Peyer's patch (tissue), 4 donors: ENCODE measurements around the gene ELF1. TPM values are rescaled to one million over a fixed set of nuclear protein-coding genes. Genes with fewer than 3 reads are reported as not detected.
"Not testable (repeated sequence)": the region's sequence is repeated elsewhere in the genome, so short reads cannot be mapped to it uniquely, and the experiment has no call there.

ENCODE experiments used
- DNase-seq, 3 donors: peaks; one replicate each; pipeline ENCODE4 v3.0.0-alpha.2; 2017 to 2019
- H3K27ac ChIP-seq, 4 donors: fragments of 200-600 bp; sonication (generic); one replicate each; pipeline ENCODE4 v1.5.1; 2016 to 2019
- H3K27me3 ChIP-seq, 2 donors: fragments of 200-600 bp; sonication (generic); one replicate each; pipeline ENCODE4 v1.5.1; 2019
- H3K36me3 ChIP-seq, 3 donors: fragments of 200-600 bp; sonication (generic); one replicate each; pipeline ENCODE4 v1.5.1; 2016 to 2019
- H3K4me1 ChIP-seq, 4 donors: fragments of 200-600 bp; sonication (generic); one replicate each; pipeline ENCODE4 v1.5.1; 2016 to 2019
- H3K4me3 ChIP-seq, 4 donors: fragments of 200-600 bp; sonication (generic); 1 replicate in 3 of 4; 2 replicates in 1 of 4; pipeline ENCODE4 v1.5.1; 2016 to 2019; ENCODE audit warnings: mild to moderate bottlenecking in 1 of 4
- H3K9me3 ChIP-seq, 4 donors: fragments of 200-600 bp; sonication (generic); one replicate each; pipeline ENCODE4 v1.5.1; 2016 to 2019; ENCODE audit warnings: mild to moderate bottlenecking in 1 of 4
- CTCF ChIP-seq, 6 experiments: fragments of 450-650 bp in 4 of 6; fragments of 200-600 bp in 2 of 6; sonication (generic) in 1 of 6; IDR thresholded peaks; one replicate each; pipeline ENCODE4 v1.5.1; 2017 to 2019; ENCODE audit warnings: antibody characterized with exemption in 6 of 6, mild to moderate bottlenecking in 3 of 6, moderate library complexity in 1 of 6
- POLR2A ChIP-seq, 2 donors: fragments of 450-650 bp; IDR thresholded peaks; one replicate each; pipeline ENCODE4 v1.5.1; 2017; ENCODE audit warnings: antibody characterized with exemption in 2 of 2, mild to moderate bottlenecking in 2 of 2, moderate library complexity in 2 of 2
- total RNA-seq, 4 donors: library from RNA; depleted of rRNA; stranded (reverse); fragments of >200 nt; gene quantifications; one replicate each; pipeline ENCODE4 v1.1.0, GENCODE V29; 2016

The ELF1 gene
- total RNA-seq, 4 donors from 2014 or later: 77.7 to 145 (median 106) TPM

GRCh38 chr13:40981949-40982348 lies 37.2 kb downstream of the ELF1 start:
- H3K36me3 ChIP-seq: peaks cover 0 to 9% (median 0%) of the 10 kb centered on the region in 3 donors
- H3K27ac ChIP-seq: peak overlapping the region; percentile 73 to 83 (median 78)
- no peaks in the 10 kb centered on the region for H3K27me3 ChIP-seq
- H3K4me3 ChIP-seq: peak overlapping the region; percentile 20 to 36 (median 35)
- peaks cover 0 to 45% (median 11%) of the 10 kb centered on the region in 4 donors for H3K4me1 ChIP-seq
- no peak for TF ChIP-seq POLR2A (IDR thresholded peaks at IDR 0.05)
- no peak for TF ChIP-seq CTCF (IDR thresholded peaks at IDR 0.05)
- no peaks in the 10 kb centered on the region for H3K9me3 ChIP-seq
- no peak for DNase-seq

- no peak for TF ChIP-seq CTCF (IDR thresholded peaks at IDR 0.05)
- TF ChIP-seq POLR2A (IDR thresholded peaks at IDR 0.05): no peak
- DNase-seq: no peak
- H3K4me1 ChIP-seq: peaks cover 0 to 46% (median 10%) of the 10 kb centered on the region in 4 donors
- H3K9me3 ChIP-seq: no peaks in the 10 kb centered on the region
- H3K27me3 ChIP-seq: no peaks in the 10 kb centered on the region
- peak overlapping the region; percentile 20 to 36 (median 35) for H3K4me3 ChIP-seq
- peaks cover 0 to 9% (median 0%) of the 10 kb centered on the region in 3 donors for H3K36me3 ChIP-seq
- peak overlapping the region; percentile 73 to 83 (median 78) for H3K27ac ChIP-seq
These were observed 37.8 kb downstream of the ELF1 start for GRCh38 chr13:40981361-40981760.

- H3K4me3 ChIP-seq: peak overlapping the region; percentile 20 to 36 (median 35)
- peaks cover 0 to 46% (median 11%) of the 10 kb centered on the region in 4 donors for H3K4me1 ChIP-seq
- H3K27me3 ChIP-seq: no peaks in the 10 kb centered on the region
- H3K27ac ChIP-seq: peak overlapping the region; percentile 45 to 83 (median 78)
- H3K36me3 ChIP-seq: peaks cover 0 to 9% (median 0%) of the 10 kb centered on the region in 3 donors
- no peaks in the 10 kb centered on the region for H3K9me3 ChIP-seq
- DNase-seq: no peak
- TF ChIP-seq CTCF (IDR thresholded peaks at IDR 0.05) (no peak), POLR2A (IDR thresholded peaks at IDR 0.05) (no peak)
These were observed 38.7 kb downstream of the ELF1 start for GRCh38 chr13:40980461-40980860.

- peaks cover 0 to 51% (median 14%) of the 10 kb centered on the region in 4 donors for H3K4me1 ChIP-seq
- TF ChIP-seq POLR2A (IDR thresholded peaks at IDR 0.05) (no peak), CTCF (IDR thresholded peaks at IDR 0.05) (no peak)
- H3K27me3 ChIP-seq: no peaks in the 10 kb centered on the region
- no peaks in the 10 kb centered on the region for H3K9me3 ChIP-seq
- peak overlapping the region in 2 of 4 donors; percentile 74 to 83 for H3K27ac ChIP-seq
- H3K36me3 ChIP-seq: peaks cover 0 to 9% (median 0%) of the 10 kb centered on the region in 3 donors
- no peak for DNase-seq
- H3K4me3 ChIP-seq: peak overlapping the region in 3 of 4 donors; percentile 20 to 35 (median 35)
These were observed 39.9 kb downstream of the ELF1 start for GRCh38 chr13:40979232-40979631.

GRCh38 chr13:40978109-40978508 lies 41.0 kb downstream of the ELF1 start:
- H3K9me3 ChIP-seq, H3K27me3 ChIP-seq, DNase-seq, H3K36me3 ChIP-seq: not testable (repeated sequence)
- H3K4me3 ChIP-seq: peak overlapping the region in 1 of 4 donors; percentile 9
- peaks cover 0 to 51% (median 15%) of the 10 kb centered on the region in 4 donors for H3K4me1 ChIP-seq
- H3K27ac ChIP-seq: peak overlapping the region in 2 of 4 donors; percentile 7 to 42

GRCh38 chr13:40975441-40975840 lies 43.7 kb downstream of the ELF1 start:
- H3K4me3 ChIP-seq: no peak overlapping the region
- TF ChIP-seq CTCF (IDR thresholded peaks at IDR 0.05) (no peak), POLR2A (IDR thresholded peaks at IDR 0.05) (no peak)
- no peaks in the 10 kb centered on the region for H3K27me3 ChIP-seq
- H3K27ac ChIP-seq: peak overlapping the region in 3 of 4 donors; percentile 1 to 57 (median 33)
- no peaks in the 10 kb centered on the region for H3K36me3 ChIP-seq
- DNase-seq: no peak
- H3K4me1 ChIP-seq: peaks cover 0 to 74% (median 25%) of the 10 kb centered on the region in 4 donors
- no peaks in the 10 kb centered on the region for H3K9me3 ChIP-seq
